ENCODE results near the gene ARHGAP25. TPM values are rescaled to one million over a fixed set of nuclear protein-coding genes. Genes with fewer than 3 reads are reported as not detected.

ARHGAP25 gene
- total and polyA plus RNA-seq, 2 donors from 2014 or later: 6.3 to 20.4 TPM

- Histone ChIP-seq H3K9ac (ENCODE audit: low read length in 3 of 3) (no peak overlapping the region), H3K27ac (ENCODE audit: low read depth in 2 of 2, low read length in 2 of 2) (no peak overlapping the region), H3K27me3 (ENCODE audit: control insufficient read depth, insufficient read depth, low read length) (no peaks in the 10 kb centered on the region)
Observed at GRCh38 chr2:68750592-68751396, 16.2 kb downstream of the ARHGAP25 start.

GRCh38 chr2:68751397-68752339, 17.1 kb downstream of the ARHGAP25 start:
- peak; percentile 94 for FAIRE-seq
- H3K9ac ChIP-seq (ENCODE audit: low read length in 3 of 3): no peak overlapping the region
- no peaks in the 10 kb centered on the region for H3K36me3 ChIP-seq (ENCODE audit: control insufficient read depth in 2 of 3, insufficient read depth in 3 of 3, low read length in 3 of 3)
- H3K27me3 ChIP-seq (ENCODE audit: control insufficient read depth, insufficient read depth, low read length): no peaks in the 10 kb centered on the region
- H3K4me3 ChIP-seq (ENCODE audit: low read length in 3 of 3): peak overlapping the region in 1 of 3 donors; percentile 7
- intact Hi-C loops (cut with DNase I): no loop called here
- no peaks in the 10 kb centered on the region for H3K9me3 ChIP-seq (ENCODE audit: control insufficient read depth in 2 of 3, insufficient read depth in 1 of 3, low read length in 3 of 3)
- peak; percentile 96 for TF ChIP-seq CTCF (IDR thresholded peaks at IDR 0.05; ENCODE audit: borderline replicate concordance, extremely low read depth, insufficient read depth)
- no peak overlapping the region for H3K27ac ChIP-seq (ENCODE audit: low read depth in 2 of 2, low read length in 2 of 2)
- H3K4me1 ChIP-seq (ENCODE audit: control insufficient read depth in 2 of 3, insufficient read depth in 2 of 3, low read depth in 1 of 3, low read length in 3 of 3): no peaks in the 10 kb centered on the region
- DNase-seq: peak; percentile 90 to 94 (median 92)

More at GRCh38 chr2:68750592-68751396, 16.2 kb downstream of the ARHGAP25 start:
- H3K36me3 ChIP-seq (ENCODE audit: control insufficient read depth in 2 of 3, insufficient read depth in 3 of 3, low read length in 3 of 3): no peaks in the 10 kb centered on the region
- intact Hi-C loops (cut with DNase I): no loop called here
- no peak overlapping the region for H3K4me3 ChIP-seq (ENCODE audit: low read length in 3 of 3)
- no peak for DNase-seq
- no peak for TF ChIP-seq CTCF (IDR thresholded peaks at IDR 0.05; ENCODE audit: borderline replicate concordance, extremely low read depth, insufficient read depth)
- FAIRE-seq: no peak
- H3K9me3 ChIP-seq (ENCODE audit: control insufficient read depth in 2 of 3, insufficient read depth in 1 of 3, low read length in 3 of 3): no peaks in the 10 kb centered on the region
- no peaks in the 10 kb centered on the region for H3K4me1 ChIP-seq (ENCODE audit: control insufficient read depth in 2 of 3, insufficient read depth in 2 of 3, low read depth in 1 of 3, low read length in 3 of 3)

DNA sequence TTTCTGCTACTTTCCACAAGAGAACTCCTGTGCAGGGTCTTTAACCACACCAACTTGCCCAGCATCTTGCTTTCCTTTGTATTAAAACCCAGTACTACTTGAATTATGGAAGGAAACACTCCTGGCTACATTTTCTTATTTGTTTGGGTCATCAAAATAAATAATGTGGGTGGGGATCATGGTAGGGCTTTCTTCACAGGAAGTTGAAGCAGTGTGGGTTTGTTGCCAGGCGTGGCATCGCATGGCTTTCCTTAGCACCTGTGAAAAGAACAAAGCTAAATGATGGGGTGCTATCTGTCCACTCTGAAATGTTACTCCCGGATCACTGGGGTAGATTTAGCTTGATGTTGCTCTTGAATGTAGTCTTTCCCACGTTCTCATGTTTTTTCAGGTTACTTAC, 18.7 kb downstream of the ARHGAP25 start:
- H3K27me3 ChIP-seq (ENCODE audit: control insufficient read depth, insufficient read depth, low read length): no peaks in the 10 kb centered on the region
- no peak overlapping the region for H3K27ac ChIP-seq (ENCODE audit: low read depth in 2 of 2, low read length in 2 of 2)
- no peaks in the 10 kb centered on the region for H3K9me3 ChIP-seq (ENCODE audit: control insufficient read depth in 2 of 3, insufficient read depth in 1 of 3, low read length in 3 of 3)
- no peak for DNase-seq
- no peak overlapping the region for H3K9ac ChIP-seq (ENCODE audit: low read length in 3 of 3)
- H3K4me1 ChIP-seq (ENCODE audit: control insufficient read depth in 2 of 3, insufficient read depth in 2 of 3, low read depth in 1 of 3, low read length in 3 of 3): no peaks in the 10 kb centered on the region
- H3K36me3 ChIP-seq (ENCODE audit: control insufficient read depth in 2 of 3, insufficient read depth in 3 of 3, low read length in 3 of 3): no peaks in the 10 kb centered on the region
- TF ChIP-seq CTCF (IDR thresholded peaks at IDR 0.05; ENCODE audit: borderline replicate concordance, extremely low read depth, insufficient read depth): no peak
- no peak overlapping the region for H3K4me3 ChIP-seq (ENCODE audit: low read length in 3 of 3)
- intact Hi-C loops (cut with DNase I): no loop called here
- no peak for FAIRE-seq
